Medulla oblongata (tissue), 1 donor: ENCODE results near the gene NPVF.
A peak's percentile ranks its signal among the peaks of the same experiment; 100 is the strongest.

Experiments used
- DNase-seq: peaks from one replicate; pipeline ENCODE4 v3.0.0-alpha.2; 2015; ENCODE audit errors: extremely low spot score

The NPVF gene

DNA sequence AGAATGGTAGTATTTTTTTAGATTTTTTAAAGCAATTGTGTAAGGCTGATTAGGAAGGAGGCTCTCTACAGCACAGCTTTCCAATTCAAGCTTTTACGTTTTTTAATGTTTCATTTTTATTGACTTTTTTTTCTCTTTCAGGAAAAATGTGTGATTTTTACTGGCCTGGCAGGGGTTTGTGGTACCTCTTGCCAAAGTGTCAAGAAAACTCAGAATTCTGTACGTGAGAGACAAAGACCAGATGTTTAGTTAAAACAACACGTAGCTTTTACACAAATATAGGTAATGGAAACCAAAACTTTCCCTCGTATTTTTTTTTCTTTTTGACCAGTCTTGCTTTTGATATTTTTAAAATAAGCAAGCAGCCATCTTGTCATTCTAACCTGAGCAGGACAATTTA is 6.0 kb upstream of the NPVF start:
- no peak for DNase-seq

DNA sequence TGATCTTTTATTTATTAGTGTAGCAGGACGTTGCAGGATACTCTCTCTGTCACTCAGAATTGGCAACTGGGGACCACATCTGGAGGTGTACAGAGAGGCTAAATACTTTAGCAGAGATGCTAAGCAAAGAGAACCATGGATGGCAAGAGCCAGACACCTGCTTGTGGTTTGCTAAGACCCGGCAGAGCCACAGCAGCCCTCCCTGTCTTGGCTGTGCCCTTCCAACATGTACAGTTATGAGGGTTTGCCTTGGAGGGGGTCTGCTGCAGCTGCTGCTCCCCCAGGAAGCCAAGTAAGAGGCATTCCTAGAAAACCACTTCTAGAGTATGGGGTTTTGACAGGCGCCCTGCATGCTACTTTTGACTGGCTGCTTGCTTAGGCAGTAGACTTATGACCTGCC is 5.1 kb downstream of the NPVF start:
- DNase-seq, result no peak

DNA sequence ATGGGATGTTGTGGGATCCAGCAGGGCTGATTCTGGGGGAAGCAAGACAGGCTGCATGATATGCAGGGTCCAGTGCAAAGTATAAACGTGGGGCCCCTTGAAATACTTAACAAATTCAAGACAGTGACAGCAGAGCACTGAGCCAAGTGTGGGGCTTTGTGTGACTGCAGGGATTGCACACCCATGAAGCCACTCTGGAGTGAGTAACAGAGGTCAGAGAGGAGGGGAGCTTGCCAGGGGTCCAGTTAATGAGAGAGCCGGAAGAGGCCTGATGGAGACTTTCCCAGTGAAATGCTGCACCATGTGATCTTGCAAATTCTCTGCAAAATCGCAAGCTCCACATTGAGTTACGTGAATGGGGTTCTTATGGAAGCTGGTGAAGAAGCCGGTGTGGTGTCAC is 5.6 kb downstream of the NPVF start:
- DNase-seq, result no peak

- DNase-seq, result no peak
Measured at GRCh38 chr7:25221009-25221408, 7.3 kb downstream of the NPVF start.

DNA sequence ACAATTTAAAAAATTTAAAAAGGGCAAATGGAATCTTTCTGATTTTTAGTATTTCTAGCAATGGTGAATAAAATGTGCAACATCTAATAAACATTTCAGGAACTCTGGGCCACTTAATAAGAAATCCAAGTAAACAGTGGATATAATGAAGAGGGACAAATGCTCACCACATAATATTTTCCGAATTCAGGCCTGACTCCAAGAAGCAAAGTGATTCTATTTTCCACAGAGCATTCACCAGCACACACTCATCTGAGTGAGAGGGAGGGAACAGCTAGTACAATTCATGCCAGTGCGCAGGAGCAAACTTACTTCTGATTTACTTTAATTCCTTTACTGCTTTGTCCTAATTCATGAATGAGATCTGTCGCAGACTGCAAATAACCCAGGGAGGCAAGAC is 10.1 kb downstream of the NPVF start:
- no peak for DNase-seq

DNA sequence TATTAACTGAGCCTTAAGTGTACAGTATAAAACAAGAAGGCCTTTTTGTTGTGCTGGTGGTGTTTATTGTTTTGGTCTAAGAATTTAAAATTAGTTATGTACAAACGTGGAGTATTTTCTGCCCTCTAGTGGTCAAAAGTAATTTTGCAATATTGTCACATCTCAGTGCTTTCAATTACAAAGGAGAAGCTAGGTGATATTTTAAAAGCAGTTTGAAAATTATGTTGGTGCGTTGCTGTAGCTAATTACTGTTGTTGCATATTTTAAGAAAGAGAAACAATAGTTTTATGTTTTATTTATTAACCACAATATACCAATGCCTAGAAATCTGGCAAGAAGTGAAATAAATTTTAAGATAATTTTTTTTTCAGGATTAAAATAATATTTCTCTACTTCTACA is 11.4 kb downstream of the NPVF start:
- peak; percentile 86 for DNase-seq

GRCh38 chr7:25215694-25216335 is 12.5 kb downstream of the NPVF start:
- DNase-seq, result no peak

GRCh38 chr7:25208525-25209221 is 19.6 kb downstream of the NPVF start:
- no peak for DNase-seq

GRCh38 chr7:25207887-25208286 is 20.4 kb downstream of the NPVF start:
- no peak for DNase-seq

- no peak for DNase-seq
Measured at GRCh38 chr7:25206765-25207164, 21.5 kb downstream of the NPVF start.

DNA sequence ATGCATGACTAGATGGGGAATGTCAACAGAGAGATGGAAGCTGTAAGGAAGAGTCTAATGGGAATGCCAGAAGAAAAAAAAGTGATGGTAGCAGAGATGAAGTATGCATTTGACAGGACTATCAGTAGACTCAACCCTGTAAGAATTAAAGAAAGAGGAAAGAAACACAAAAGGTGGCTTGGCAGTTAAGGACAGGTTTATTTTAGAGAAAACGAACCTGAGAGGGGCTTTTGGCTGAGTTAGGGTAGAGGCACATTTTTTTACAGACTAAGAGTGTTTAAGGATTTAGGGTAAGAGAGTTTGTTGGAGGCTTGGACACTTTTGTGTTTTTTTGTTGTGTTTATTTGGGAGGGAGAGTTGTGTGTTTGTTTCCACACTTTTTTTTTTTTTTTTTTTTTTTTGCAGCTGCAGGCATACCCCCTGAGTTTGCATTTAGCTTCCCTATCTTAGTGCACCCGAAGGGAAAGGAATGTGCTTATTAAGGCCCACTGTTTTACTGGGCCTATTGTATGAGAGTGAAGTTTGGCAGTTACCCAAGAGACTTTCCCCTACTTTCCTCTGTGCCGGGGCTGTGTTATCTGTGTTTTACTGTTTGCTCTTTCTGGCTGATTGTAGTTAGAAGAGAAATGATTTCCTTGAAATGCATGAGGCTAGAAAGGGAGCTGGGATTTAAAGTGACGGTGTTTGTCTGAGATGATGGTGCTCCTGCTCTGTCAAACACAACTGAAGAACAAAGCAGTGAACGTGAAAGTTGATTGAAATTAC is 32.0 kb downstream of the NPVF start:
- DNase-seq, result no peak

DNA sequence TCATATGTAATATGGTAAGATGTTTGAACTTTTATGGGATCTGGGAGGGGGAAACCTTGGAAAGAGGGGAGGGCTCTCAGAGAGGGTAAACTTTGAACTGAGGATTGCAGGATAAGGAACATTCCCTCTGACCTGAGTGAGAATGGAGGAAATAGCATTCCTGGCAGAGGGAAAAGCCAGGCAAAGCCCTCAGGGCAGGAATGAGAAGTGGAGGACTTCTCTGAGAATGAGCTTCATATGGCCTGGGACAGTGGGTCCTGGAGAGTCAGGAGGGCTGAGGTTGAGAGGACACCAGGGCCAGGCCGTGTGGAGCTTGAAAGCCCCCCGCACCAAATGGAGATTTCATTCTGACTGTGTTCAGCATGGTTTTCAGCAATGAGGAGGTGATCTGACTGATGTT is 34.2 kb downstream of the NPVF start:
- DNase-seq, result no peak

DNA sequence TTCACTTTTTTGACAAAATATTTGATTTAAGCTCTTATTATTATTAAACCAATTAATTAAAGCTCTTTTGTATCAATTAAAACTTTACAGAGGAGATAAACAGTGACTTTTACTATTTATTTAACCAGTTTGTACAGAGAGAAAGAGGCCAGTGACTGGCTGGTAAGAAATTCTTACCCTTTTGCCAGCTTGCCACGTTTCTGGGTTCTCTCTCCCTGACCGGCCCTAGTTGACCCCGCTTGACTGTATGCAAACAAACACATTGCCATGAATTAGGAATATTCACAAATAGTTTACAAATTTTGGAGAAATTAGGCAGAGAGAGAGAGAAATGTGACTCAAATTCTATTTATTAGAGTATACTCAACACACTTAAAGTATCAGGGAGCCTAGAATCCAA is 36.2 kb downstream of the NPVF start:
- DNase-seq, result no peak

- no peak for DNase-seq
Measured at GRCh38 chr7:25189197-25189596, 39.1 kb downstream of the NPVF start.

GRCh38 chr7:25187932-25188331 is 40.4 kb downstream of the NPVF start:
- DNase-seq, result no peak

DNA sequence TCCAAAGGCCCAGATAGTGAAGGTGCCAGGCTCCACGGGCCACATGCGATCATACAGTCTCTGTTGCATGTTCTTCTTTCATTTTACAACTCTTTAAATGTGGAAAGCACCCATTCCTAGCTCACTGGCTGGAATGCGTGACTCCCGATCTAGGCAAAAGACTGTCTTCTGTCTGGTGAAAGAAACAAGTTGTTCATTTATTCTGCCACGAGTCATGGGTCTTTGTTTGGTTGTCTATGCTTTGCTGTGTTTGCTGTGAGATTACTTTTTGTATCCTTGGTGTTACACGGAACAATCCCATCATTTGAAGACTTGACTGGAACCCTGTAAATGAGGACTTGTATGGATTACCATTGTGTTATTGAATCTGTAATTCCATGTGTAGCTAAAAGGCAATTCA is 41.9 kb downstream of the NPVF start:
- peak; percentile 53 for DNase-seq

GRCh38 chr7:25181532-25181931 is 46.8 kb downstream of the NPVF start:
- no peak for DNase-seq

GRCh38 chr7:25180946-25181345 is 47.3 kb downstream of the NPVF start:
- no peak for DNase-seq

GRCh38 chr7:25180592-25180923 is 47.7 kb downstream of the NPVF start:
- no peak for DNase-seq

DNA sequence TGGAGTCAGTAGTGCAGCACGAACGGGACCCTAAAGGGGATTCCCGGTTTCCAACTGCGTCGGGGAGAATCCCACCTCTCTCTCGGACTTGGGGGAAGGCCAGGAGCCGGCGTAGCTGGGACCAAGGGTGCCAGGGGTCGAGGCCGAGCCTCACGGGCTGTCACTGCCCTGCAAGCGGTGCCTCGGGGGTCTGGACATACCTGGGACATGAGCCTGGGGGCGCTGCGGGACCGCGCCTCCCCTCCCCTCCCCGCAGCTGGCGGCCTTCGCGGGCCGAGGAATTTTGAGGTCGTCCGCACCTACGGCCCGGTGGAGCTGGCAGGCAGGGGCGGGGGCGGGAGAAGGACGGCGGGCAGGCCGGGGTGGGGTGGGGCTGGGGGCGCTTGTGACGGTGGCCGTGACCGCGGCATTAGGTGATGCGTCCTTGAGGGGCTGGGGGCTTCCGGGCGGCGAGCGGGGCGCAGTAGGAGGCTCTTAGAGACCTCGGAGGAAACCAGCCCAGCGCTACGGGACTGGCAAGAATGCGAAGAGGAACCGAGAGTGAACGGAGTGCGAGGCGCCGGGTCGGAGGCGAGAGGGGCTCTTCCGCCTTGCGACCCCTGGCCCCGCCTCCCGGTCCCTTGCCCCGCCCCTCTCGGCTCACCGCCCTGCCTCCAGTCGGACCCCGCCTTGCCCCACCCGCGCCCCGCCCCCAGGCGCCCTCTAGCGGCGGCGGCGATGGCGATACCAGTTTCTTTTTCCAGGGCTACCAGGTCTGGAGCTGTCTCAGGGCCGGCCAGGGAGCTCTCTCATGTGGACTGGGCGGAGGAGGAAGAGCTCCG is 48.3 kb downstream of the NPVF start:
- peak; percentile 88 for DNase-seq

DNA sequence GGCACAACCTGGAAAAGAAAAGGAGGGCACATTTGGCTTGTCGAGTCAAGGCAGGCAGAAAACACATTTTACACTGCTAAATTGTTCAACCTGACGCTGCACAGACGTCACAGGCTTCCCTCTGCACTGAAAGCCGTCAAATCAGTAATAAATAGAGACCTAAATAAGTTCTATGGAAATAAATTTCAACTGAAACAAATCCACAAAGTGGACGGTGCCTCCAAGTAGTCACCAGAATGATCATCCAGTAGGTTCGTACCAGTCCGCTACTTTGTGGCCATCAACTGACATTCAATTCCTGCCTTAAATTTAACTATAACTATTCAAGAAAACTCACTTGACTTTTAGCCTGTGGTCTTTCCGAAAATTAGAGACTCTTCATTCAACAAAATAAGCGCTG is 49.0 kb downstream of the NPVF start:
- peak; percentile 18 for DNase-seq
